Neuron (in vitro differentiated cells): Measurements from ENCODE around the gene PTGDR.

Source experiments
- H2AFZ ChIP-seq: one replicate; pipeline ENCODE4 v1.6.1; 2013; ENCODE audit warnings: low read depth, mild to moderate bottlenecking, inconsistent platforms, low read length, moderate library complexity
- H3K27me3 ChIP-seq: one replicate; pipeline ENCODE4 v1.6.1; 2013; ENCODE audit warnings: low read length; ENCODE audit not compliant: insufficient read depth
- H3K36me3 ChIP-seq: one replicate; pipeline ENCODE4 v1.6.1; 2013; ENCODE audit warnings: low read length; ENCODE audit not compliant: insufficient read depth
- H3K4me1 ChIP-seq: one replicate; pipeline ENCODE4 v1.6.1; 2013; ENCODE audit warnings: low read length; ENCODE audit not compliant: insufficient read depth
- H3K4me3 ChIP-seq: 2 replicates; pipeline ENCODE4 v1.5.1; 2013; ENCODE audit warnings: mild to moderate bottlenecking, low read length, moderate library complexity
- H3K9me3 ChIP-seq: one replicate; pipeline ENCODE4 v1.6.1; 2013; ENCODE audit warnings: low read length

Gene PTGDR, protein sequence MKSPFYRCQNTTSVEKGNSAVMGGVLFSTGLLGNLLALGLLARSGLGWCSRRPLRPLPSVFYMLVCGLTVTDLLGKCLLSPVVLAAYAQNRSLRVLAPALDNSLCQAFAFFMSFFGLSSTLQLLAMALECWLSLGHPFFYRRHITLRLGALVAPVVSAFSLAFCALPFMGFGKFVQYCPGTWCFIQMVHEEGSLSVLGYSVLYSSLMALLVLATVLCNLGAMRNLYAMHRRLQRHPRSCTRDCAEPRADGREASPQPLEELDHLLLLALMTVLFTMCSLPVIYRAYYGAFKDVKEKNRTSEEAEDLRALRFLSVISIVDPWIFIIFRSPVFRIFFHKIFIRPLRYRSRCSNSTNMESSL

DNA sequence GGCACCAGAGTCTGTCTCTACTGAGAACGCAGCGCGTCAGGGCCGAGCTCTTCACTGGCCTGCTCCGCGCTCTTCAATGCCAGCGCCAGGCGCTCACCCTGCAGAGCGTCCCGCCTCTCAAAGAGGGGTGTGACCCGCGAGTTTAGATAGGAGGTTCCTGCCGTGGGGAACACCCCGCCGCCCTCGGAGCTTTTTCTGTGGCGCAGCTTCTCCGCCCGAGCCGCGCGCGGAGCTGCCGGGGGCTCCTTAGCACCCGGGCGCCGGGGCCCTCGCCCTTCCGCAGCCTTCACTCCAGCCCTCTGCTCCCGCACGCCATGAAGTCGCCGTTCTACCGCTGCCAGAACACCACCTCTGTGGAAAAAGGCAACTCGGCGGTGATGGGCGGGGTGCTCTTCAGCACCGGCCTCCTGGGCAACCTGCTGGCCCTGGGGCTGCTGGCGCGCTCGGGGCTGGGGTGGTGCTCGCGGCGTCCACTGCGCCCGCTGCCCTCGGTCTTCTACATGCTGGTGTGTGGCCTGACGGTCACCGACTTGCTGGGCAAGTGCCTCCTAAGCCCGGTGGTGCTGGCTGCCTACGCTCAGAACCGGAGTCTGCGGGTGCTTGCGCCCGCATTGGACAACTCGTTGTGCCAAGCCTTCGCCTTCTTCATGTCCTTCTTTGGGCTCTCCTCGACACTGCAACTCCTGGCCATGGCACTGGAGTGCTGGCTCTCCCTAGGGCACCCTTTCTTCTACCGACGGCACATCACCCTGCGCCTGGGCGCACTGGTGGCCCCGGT lies at the start of gene PTGDR:
TSS of gene PTGDR (plus strand) at position 198 of the 778 bp plus-strand sequence. CDS start at position 315, 117 bp downstream.
- Histone ChIP-seq H3K27me3 (peaks cover 51% of the 10 kb centered on the region), H3K4me1 (no peaks in the 10 kb centered on the region), H3K9me3 (peaks cover 4% of the 10 kb centered on the region), H2AFZ (no peak within 1 kb of the TSS), H3K36me3 (no peaks in the 10 kb centered on the region), H3K4me3 (no peak within 1 kb of the TSS)

DNA sequence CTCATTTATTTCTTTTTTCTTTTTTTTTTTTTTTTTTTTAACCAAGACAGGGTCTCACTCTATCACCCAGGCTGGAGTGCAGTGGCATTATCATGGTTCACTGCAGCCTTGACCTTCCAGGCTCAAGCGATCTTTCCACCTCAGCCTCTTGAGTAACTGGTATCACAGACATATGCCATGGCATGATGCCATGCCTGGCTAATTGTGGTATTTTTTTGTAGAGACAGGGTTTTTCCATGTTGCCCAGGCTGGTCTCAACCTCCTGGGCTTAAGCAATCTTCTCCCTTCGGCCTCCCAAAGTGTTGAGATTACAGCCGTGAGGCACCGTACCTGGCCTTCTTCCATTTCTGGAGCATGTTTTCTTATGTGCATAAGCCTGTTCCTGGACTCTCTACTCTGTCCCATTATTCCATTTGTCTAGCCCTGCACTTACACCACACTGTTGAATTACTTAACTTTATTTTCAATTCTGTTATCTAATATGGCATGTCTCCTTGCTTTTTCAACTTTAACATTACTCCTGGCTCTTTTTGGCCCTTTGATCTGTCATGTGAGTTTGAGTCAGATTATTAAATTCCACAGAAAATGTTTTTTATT lies 47.9 kb upstream of the PTGDR start:
- no peak overlapping the region for H2AFZ ChIP-seq
- H3K4me1 ChIP-seq = no peaks in the 10 kb centered on the region
- H3K4me3 ChIP-seq = no peak overlapping the region
- no peaks in the 10 kb centered on the region for H3K27me3 ChIP-seq
- no peaks in the 10 kb centered on the region for H3K36me3 ChIP-seq
- no peaks in the 10 kb centered on the region for H3K9me3 ChIP-seq

DNA sequence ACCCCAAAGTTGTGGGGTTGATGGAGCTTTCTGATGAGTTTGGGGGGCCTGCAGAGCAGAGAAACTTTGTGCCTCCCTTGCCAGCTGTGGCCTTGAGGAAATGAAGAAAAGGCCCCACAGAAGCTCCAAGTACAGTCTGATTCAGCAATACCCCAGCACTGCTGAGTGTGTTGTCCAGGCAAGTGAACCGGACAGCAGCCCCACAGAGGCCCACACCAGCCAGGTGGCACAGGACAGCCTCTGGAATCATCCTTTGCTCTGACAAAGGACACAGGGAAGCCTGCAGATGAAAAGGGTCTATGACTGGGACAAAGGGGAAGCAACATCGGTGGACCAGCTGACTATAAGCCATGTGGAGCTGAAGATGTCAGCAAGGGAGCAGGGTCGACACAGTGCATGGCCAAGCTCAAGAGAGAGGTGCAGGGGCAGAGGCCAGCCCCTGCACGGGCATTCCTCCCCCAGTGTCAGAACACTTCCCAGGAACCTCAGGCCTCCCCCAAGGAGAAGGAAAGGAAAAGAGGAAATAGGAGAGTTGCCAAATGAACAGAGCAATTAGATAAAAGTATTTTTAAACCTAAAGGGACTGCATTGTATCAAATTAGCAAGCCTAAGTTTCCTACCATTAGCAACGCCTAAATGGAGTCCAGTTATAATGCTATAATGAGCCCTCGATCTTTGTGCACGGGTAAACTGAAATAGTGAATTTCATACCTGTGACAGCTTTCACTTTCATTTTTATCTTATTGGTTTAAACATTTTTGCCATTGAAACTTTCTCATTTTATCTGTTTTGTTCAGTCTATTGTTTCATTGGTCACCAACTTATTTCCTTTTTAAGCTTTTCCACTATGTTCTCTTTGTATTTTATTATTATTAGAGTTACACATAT lies 46.3 kb upstream of the PTGDR start:
- Histone ChIP-seq H3K36me3 (no peaks in the 10 kb centered on the region), H2AFZ (no peak overlapping the region), H3K9me3 (no peaks in the 10 kb centered on the region), H3K27me3 (no peaks in the 10 kb centered on the region), H3K4me3 (no peak overlapping the region), H3K4me1 (no peaks in the 10 kb centered on the region)

DNA sequence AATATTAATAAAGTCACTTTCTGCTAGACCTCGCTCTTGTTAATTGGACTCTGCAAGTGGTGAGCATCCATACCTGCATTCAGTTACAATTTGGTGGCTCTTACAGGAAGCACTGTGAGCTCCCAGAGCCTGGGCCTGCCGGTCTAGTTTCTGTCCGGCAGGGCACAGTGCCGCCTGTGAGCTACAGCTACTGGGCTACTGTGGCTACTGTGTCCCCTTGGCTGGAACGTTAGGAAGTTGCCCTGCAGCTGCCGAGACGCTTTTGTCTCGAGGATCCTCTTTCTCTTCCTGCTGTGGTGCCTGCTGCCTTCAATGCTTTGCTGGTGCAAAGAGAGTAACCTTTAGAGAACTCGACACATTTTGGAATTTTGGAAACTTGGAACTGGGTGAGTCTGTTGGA lies 44.6 kb upstream of the PTGDR start:
- H3K9me3 ChIP-seq = no peaks in the 10 kb centered on the region
- H3K4me1 ChIP-seq = no peaks in the 10 kb centered on the region
- no peaks in the 10 kb centered on the region for H3K27me3 ChIP-seq
- H3K36me3 ChIP-seq = no peaks in the 10 kb centered on the region
- no peak overlapping the region for H2AFZ ChIP-seq
- H3K4me3 ChIP-seq = no peak overlapping the region

DNA sequence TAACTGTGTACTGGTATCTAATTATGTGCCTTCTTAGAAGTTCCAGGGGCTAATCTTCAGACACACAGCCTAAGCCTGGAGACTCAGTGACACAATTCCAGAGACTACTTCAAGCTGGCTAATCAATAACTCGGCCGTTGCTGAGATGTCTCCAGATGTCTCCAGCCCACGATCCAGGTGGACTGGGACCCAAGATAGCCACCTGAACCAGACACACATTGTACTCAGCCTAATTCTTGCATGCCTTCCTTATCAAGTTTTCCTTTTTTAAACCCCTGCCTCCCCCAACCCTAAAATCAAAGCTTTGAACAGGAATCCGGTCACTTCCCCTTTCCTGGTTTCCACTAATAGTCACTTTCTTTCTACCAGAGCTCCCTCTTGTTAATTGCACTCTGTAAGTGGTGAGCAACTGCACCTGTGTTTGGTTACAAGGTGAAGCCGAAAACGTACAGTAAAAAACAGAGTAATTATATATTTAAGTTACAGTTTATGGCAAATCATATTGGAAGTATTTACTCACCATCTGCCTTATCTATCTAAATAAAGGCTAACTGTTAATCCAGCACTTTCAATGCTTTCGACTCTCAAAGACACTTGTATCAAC lies 39.8 kb upstream of the PTGDR start:
- H3K27me3 ChIP-seq = no peaks in the 10 kb centered on the region
- H3K4me1 ChIP-seq = no peaks in the 10 kb centered on the region
- H3K36me3 ChIP-seq = no peaks in the 10 kb centered on the region
- no peak overlapping the region for H2AFZ ChIP-seq
- no peak overlapping the region for H3K4me3 ChIP-seq
- H3K9me3 ChIP-seq = no peaks in the 10 kb centered on the region

DNA sequence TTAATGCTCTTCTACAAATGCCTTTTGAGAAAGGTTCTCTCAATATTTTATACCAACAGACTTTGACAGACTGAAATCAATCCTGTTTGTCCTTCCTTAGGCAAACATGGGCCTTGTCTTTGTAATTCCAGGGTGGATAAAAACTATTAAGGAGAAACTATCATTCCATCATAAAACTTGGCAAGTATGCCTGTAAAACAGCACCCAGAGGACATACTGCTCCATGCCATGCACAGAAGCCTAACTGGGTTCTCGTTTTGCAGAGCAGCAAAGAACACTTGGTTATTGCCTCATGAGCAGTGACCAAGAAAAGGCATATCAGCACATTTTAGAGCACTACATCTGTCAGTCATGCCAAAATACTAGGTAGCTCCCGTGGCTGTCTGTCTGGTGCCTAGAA lies 33.8 kb upstream of the PTGDR start:
- Histone ChIP-seq H3K9me3 (no peaks in the 10 kb centered on the region), H3K4me1 (no peaks in the 10 kb centered on the region), H3K27me3 (peaks cover 3% of the 10 kb centered on the region), H3K36me3 (no peaks in the 10 kb centered on the region), H2AFZ (no peak overlapping the region), H3K4me3 (no peak overlapping the region)

DNA sequence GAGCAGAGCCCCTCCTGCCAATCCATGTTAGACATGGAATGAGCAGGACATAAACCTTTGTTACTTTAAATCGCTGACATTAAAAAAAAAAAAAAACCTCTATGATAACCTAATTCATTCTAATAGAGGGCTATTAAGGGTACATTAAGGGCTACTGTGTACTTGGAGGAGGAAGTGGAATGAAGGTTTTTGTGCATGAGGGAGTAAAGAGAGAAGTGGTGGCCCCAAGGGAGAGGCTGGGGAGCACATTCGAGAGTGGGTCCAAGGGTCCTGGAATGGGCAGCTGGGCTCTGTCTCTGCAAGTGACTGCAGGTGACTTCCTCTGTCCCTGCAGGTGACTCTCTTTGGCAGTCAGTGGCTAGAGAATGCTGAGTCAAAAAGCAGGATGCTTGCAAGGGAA lies 32.1 kb upstream of the PTGDR start:
- no peak overlapping the region for H2AFZ ChIP-seq
- H3K36me3 ChIP-seq = no peaks in the 10 kb centered on the region
- no peak overlapping the region for H3K4me3 ChIP-seq
- peaks cover 3% of the 10 kb centered on the region for H3K27me3 ChIP-seq
- H3K9me3 ChIP-seq = no peaks in the 10 kb centered on the region
- H3K4me1 ChIP-seq = no peaks in the 10 kb centered on the region

DNA sequence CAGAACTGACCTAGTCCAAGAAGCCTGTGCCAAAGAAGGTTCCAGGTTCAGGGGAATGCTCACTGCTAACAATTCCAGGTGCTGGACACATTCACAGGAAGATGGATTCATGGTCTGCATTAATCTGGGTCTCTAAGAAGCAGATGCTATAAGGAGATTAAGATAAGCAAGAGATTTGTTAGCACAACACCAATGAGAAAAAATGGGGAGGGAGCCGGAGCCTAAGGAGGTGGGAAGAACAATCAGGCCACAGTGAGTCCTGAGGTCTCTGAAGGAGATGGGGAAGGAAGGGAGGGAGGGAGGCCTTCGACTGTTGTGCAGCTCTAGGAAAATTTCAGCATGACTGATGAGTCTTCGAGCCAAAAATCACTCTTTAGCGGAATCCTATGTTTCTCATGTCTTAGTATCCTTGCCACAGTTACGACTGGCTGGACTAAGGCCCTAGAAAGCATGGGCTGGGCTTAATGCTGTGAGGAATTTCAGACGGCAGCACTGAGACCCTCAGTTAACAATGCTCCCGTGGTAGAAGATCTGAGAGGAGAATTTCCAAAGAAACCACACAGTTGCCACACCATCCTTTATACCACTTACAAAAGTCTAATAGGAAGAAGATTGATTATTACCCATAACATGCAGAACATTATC lies 31.5 kb upstream of the PTGDR start:
- no peak overlapping the region for H2AFZ ChIP-seq
- H3K4me3 ChIP-seq = no peak overlapping the region
- H3K4me1 ChIP-seq = no peaks in the 10 kb centered on the region
- H3K36me3 ChIP-seq = no peaks in the 10 kb centered on the region
- H3K27me3 ChIP-seq = peaks cover 3% of the 10 kb centered on the region
- no peaks in the 10 kb centered on the region for H3K9me3 ChIP-seq

DNA sequence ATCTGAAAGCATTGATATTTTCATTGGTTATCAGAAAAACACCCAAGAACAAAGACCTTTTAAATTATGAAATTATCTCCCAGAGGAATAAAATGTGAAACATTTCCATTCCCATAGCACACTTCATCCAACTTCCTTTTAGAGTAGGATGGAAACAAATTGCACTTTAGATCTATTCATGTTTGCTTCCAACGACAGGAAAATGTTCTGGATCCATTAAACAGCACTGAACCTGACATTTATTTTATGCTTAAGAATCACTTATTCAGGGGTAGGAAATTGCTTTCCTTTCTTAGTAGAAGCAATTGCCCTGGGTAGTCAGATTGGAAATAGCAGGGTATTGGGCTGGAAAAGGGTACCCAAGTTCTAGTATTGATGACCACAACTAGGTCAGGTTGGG lies 28.8 kb upstream of the PTGDR start:
- Histone ChIP-seq H3K4me3 (no peak overlapping the region), H3K9me3 (no peaks in the 10 kb centered on the region), H3K27me3 (peaks cover 3% of the 10 kb centered on the region), H2AFZ (no peak overlapping the region), H3K36me3 (no peaks in the 10 kb centered on the region), H3K4me1 (no peaks in the 10 kb centered on the region)

DNA sequence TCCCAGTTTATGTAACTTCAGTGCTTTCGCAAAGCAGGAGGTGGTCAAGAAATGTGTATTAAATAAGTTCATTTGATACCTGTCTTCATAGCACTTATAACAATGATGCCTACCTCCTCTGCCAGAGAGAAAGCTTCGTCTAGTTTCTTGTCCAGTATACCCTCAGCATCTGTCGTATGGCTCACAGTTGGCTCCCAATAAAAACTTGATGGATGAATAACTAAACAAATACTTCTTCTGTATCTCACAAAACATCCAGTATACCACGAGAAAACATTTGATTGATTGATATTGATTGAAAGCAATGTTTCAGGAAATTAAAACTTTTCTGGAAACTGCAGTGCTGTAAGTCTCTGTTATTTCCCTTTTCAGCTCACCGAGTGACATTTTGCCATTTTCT lies 26.9 kb upstream of the PTGDR start:
- Histone ChIP-seq H3K4me1 (no peaks in the 10 kb centered on the region), H3K36me3 (no peaks in the 10 kb centered on the region), H3K4me3 (no peak overlapping the region), H2AFZ (no peak overlapping the region), H3K27me3 (no peaks in the 10 kb centered on the region), H3K9me3 (no peaks in the 10 kb centered on the region)

DNA sequence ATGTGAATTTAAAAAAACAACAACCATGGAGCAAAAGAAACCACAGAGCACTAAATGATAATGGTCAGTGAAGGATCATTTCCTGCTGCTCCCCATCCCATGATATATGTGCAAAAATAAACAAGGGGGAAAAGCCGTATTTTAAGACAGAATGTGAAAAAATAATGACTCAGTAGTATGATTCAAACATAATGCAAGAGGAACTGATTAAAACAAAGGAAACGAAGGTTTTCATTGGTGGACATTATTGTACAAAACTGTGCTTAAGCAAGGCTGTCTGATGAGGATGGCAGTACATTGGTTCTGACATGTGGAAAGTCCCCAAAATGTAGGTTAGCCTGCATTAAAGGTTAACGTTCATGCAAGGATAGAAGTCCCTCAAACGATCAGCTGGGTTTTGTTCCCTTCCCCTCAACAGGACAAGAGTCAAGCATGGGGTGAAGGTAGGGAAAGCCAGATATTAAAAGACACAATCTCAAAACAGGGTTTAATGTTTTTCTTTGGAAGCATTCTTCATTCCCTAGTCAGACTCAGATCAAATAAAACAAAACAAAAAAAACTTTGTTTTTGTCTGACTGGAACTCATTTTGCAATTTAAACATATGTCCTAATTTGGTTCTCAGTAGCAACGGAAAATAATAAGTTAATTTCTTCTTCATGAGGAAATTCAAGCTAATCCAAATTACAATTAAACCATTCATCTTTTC lies 26.3 kb upstream of the PTGDR start:
- Histone ChIP-seq H3K36me3 (no peaks in the 10 kb centered on the region), H3K4me3 (no peak overlapping the region), H3K27me3 (no peaks in the 10 kb centered on the region), H2AFZ (no peak overlapping the region), H3K4me1 (no peaks in the 10 kb centered on the region), H3K9me3 (no peaks in the 10 kb centered on the region)

DNA sequence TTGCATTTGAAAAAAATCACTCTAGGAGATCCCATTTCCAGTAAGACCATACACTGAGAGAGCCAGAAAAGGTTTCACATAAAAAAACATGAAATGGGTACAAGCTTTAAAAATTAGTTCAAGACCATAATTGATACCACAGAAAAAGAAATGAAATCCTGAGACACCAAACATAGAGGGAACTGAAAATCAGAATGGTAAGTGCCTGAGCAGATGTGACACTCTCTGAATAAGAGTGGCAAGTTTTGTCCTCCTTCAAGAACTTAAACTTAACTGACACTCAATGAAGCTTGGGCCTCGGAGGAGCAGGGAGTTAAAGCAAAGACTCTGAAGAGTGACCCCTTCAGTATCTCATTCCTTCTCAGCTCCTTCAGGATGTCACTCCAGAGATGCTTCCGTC lies 23.2 kb upstream of the PTGDR start:
- Histone ChIP-seq H3K4me3 (no peak overlapping the region), H2AFZ (no peak overlapping the region), H3K9me3 (no peaks in the 10 kb centered on the region), H3K27me3 (peaks cover 3% of the 10 kb centered on the region), H3K36me3 (no peaks in the 10 kb centered on the region), H3K4me1 (no peaks in the 10 kb centered on the region)
